Neural crest cell (in vitro differentiated cells): ENCODE results near the gene NFIA. TPM values are rescaled to one million over a fixed set of nuclear protein-coding genes. Genes with fewer than 3 reads are reported as not detected.

Experiments used
- DNase-seq: peaks from one replicate; pipeline ENCODE4 v3.0.0; 2021; ENCODE audit warnings: low read depth, mixed read lengths, low spot score
- H3K27ac Mint-ChIP-seq: one replicate; pipeline ENCODE4 v1.8.0; 2021; ENCODE audit warnings: mild to moderate bottlenecking, mixed read lengths; ENCODE audit not compliant: unreplicated experiment
- H3K27me3 Mint-ChIP-seq: 2 replicates; pipeline ENCODE4 v1.8.0; 2021; ENCODE audit warnings: low read depth, mild to moderate bottlenecking, mixed read lengths
- H3K36me3 Mint-ChIP-seq: 2 replicates; pipeline ENCODE4 v1.8.0; 2021; ENCODE audit warnings: low read depth, mild to moderate bottlenecking, mixed read lengths
- H3K4me1 Mint-ChIP-seq: 2 replicates; pipeline ENCODE4 v1.8.0; 2021; ENCODE audit warnings: mixed read lengths
- H3K4me3 Mint-ChIP-seq: one replicate; pipeline ENCODE4 v1.8.0; 2021; ENCODE audit warnings: mild to moderate bottlenecking, mixed read lengths
- H3K9me3 Mint-ChIP-seq: 2 replicates; pipeline ENCODE4 v1.8.0; 2021; ENCODE audit warnings: mixed read lengths
- CTCF ChIP-seq: fragments of 200-600 bp; sonication (generic); conservative IDR thresholded peaks from 2 replicates; pipeline ENCODE4 v1.5.0; 2021; ENCODE audit warnings: antibody characterized with exemption, mild to moderate bottlenecking
- total RNA-seq: library from RNA; stranded (reverse); gene quantifications from 2 replicates; pipeline ENCODE4 v1.2.1, GENCODE V29; 2021

Gene NFIA
- total RNA-seq, 1 donor from 2014 or later: 3.4 TPM

GRCh38 chr1:61093525-61094137, 11.3 kb downstream of the NFIA start:
- TF ChIP-seq CTCF: no peak
- Mint-ChIP-seq H3K4me3 (no peak overlapping the region), H3K27ac (no peak overlapping the region), H3K36me3 (no peaks in the 10 kb centered on the region), H3K4me1 (peaks cover 20% of the 10 kb centered on the region), H3K9me3 (no peaks in the 10 kb centered on the region), H3K27me3 (peaks cover 75% of the 10 kb centered on the region)
- no peak for DNase-seq

- Mint-ChIP-seq H3K36me3 (no peaks in the 10 kb centered on the region), H3K4me1 (peaks cover 26% of the 10 kb centered on the region), H3K27me3 (peaks cover 71% of the 10 kb centered on the region), H3K27ac (no peak overlapping the region), H3K9me3 (no peaks in the 10 kb centered on the region), H3K4me3 (no peak overlapping the region)
- no peak for DNase-seq
- TF ChIP-seq CTCF: no peak
These were observed 12.5 kb downstream of the NFIA start for GRCh38 chr1:61094677-61095469.

- TF ChIP-seq CTCF: no peak
- Mint-ChIP-seq H3K27me3 (peaks cover 72% of the 10 kb centered on the region), H3K4me3 (no peak overlapping the region), H3K4me1 (peaks cover 26% of the 10 kb centered on the region), H3K36me3 (no peaks in the 10 kb centered on the region), H3K27ac (no peak overlapping the region), H3K9me3 (no peaks in the 10 kb centered on the region)
- DNase-seq: no peak
These were observed 13.1 kb downstream of the NFIA start for GRCh38 chr1:61095470-61095812.

- Mint-ChIP-seq H3K27me3 (peaks cover 67% of the 10 kb centered on the region), H3K36me3 (no peaks in the 10 kb centered on the region), H3K4me1 (peaks cover 21% of the 10 kb centered on the region), H3K27ac (no peak overlapping the region), H3K9me3 (no peaks in the 10 kb centered on the region), H3K4me3 (no peak overlapping the region)
- DNase-seq: no peak
- TF ChIP-seq CTCF: no peak
These were observed 15.0 kb downstream of the NFIA start for GRCh38 chr1:61097317-61097716.

GRCh38 chr1:61097722-61098121, 15.4 kb downstream of the NFIA start:
- no peaks in the 10 kb centered on the region for H3K9me3 Mint-ChIP-seq
- H3K36me3 Mint-ChIP-seq: no peaks in the 10 kb centered on the region
- no peak for TF ChIP-seq CTCF
- H3K27ac Mint-ChIP-seq: no peak overlapping the region
- no peak for DNase-seq
- H3K4me1 Mint-ChIP-seq: peaks cover 21% of the 10 kb centered on the region
- H3K27me3 Mint-ChIP-seq: peaks cover 64% of the 10 kb centered on the region
- no peak overlapping the region for H3K4me3 Mint-ChIP-seq
